ENCODE data around the gene FGGY.

DNA sequence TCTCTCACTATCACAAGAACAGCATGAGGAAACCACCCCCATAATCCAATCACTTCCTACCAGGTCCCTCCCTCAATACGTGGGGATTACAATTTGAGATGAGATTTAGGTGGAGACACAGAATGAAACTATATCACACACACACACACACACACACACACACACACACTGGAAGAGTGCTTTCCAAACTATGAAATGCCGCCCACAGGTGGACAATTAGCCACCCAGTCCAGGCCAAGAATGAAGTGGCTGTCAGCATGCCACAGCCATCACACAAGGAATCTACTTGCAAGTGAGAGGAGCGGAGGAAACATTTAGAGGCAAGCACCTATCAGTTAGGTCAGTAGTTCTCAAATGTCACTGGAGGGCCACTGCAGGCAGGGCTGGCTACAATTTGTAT is 412.4 kb downstream of the FGGY start:
- TF ChIP-seq, protein P1, sequence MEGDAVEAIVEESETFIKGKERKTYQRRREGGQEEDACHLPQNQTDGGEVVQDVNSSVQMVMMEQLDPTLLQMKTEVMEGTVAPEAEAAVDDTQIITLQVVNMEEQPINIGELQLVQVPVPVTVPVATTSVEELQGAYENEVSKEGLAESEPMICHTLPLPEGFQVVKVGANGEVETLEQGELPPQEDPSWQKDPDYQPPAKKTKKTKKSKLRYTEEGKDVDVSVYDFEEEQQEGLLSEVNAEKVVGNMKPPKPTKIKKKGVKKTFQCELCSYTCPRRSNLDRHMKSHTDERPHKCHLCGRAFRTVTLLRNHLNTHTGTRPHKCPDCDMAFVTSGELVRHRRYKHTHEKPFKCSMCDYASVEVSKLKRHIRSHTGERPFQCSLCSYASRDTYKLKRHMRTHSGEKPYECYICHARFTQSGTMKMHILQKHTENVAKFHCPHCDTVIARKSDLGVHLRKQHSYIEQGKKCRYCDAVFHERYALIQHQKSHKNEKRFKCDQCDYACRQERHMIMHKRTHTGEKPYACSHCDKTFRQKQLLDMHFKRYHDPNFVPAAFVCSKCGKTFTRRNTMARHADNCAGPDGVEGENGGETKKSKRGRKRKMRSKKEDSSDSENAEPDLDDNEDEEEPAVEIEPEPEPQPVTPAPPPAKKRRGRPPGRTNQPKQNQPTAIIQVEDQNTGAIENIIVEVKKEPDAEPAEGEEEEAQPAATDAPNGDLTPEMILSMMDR (IDR thresholded peaks at IDR 0.05), result no peak
- TF ChIP-seq EZH2phosphoT487 (IDR thresholded peaks at IDR 0.05), result no peak
- no peak for TF ChIP-seq EZH2 (IDR thresholded peaks at IDR 0.05)

Measured in neural progenitor cell (in vitro differentiated cells).